Body of pancreas (tissue), 4 donors: ENCODE data around the gene CNTNAP2.

Source experiments
- CTCF ChIP-seq, 7 experiments: fragments of 450-650 bp in 4 of 7; fragments of 200-600 bp in 3 of 7; sonication (generic) in 3 of 7; IDR thresholded peaks; one replicate each; pipeline ENCODE4 v1.5.1; 2016 to 2019; ENCODE audit warnings: antibody characterized with exemption in 7 of 7
- POLR2A ChIP-seq, 3 donors: fragments of 450-650 bp; IDR thresholded peaks; one replicate each; pipeline ENCODE4 v1.6.1; 2016; ENCODE audit warnings: antibody characterized with exemption in 3 of 3, mild to moderate bottlenecking in 2 of 3

DNA sequence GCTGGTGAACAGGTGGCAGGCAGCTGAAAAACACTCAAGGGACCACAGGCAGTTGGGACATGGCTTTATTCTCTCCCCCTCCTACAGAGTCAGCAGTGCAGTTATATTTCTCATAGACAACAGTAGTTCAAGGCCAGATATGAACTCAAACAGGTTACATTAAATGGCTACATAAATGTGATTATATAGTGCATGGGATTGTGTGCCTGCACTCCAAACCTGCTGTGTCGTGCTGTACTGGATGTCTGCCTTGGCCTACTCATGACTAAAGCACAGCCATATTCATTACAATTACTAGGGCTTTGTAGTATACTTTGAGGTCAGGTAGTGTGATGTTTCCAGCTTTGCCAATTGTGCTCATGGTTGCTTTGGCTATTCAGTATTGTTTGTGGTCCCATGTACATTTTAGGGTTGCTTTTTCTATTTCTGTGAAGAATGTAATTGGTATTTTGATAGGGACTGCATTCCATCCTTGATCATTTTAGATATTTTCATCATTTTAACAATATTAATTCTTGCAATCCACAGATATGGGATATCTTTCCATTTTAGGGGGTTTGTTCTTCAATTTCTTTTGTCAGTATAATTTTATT lies 393.6 kb downstream of the CNTNAP2 start:
- no peak for TF ChIP-seq CTCF (IDR thresholded peaks at IDR 0.05)
- no peak for TF ChIP-seq POLR2A (IDR thresholded peaks at IDR 0.05)
